ENCODE results near the gene TTI1. TPM values are rescaled to one million over a fixed set of nuclear protein-coding genes. Genes with fewer than 3 reads are reported as not detected.
"Not testable (repeated sequence)": the region's sequence is repeated elsewhere in the genome, so short reads cannot be mapped to it uniquely, and the experiment has no call there.

TTI1 gene
- polyA plus RNA-seq, 1 donor: 16.8 TPM

- DNase-seq (ENCODE audit: low read depth): no peak
Observed at GRCh38 chr20:38012332-38012731, 20.9 kb downstream of the TTI1 start.

GRCh38 chr20:38011696-38012095 is 21.6 kb downstream of the TTI1 start:
- no peak for DNase-seq (ENCODE audit: low read depth)

- DNase-seq (ENCODE audit: low read depth): not testable (repeated sequence)
Observed at GRCh38 chr20:38009416-38009815, 23.8 kb downstream of the TTI1 start.

GRCh38 chr20:38008233-38008944 is 24.9 kb downstream of the TTI1 start:
- no peak for DNase-seq (ENCODE audit: low read depth)

- no peak for DNase-seq (ENCODE audit: low read depth)
Observed at GRCh38 chr20:38007526-38007925, 25.7 kb downstream of the TTI1 start.

GRCh38 chr20:38005903-38006302 is 27.4 kb downstream of the TTI1 start:
- DNase-seq (ENCODE audit: low read depth): no peak

- DNase-seq (ENCODE audit: low read depth): no peak
Observed at GRCh38 chr20:38004416-38004815, 28.8 kb downstream of the TTI1 start.

GRCh38 chr20:38002422-38002821 is 30.8 kb downstream of the TTI1 start:
- DNase-seq (ENCODE audit: low read depth): no peak

- DNase-seq (ENCODE audit: low read depth): no peak
Observed at GRCh38 chr20:38001981-38002380, 31.3 kb downstream of the TTI1 start.

- no peak for DNase-seq (ENCODE audit: low read depth)
Observed at GRCh38 chr20:38001173-38001875, 31.9 kb downstream of the TTI1 start.

- no peak for DNase-seq (ENCODE audit: low read depth)
Observed at GRCh38 chr20:38000293-38000692, 33.0 kb downstream of the TTI1 start.

- DNase-seq (ENCODE audit: low read depth): no peak
Observed at GRCh38 chr20:37999526-38000263, 33.6 kb downstream of the TTI1 start.

GRCh38 chr20:37997516-37997915 is 35.7 kb downstream of the TTI1 start:
- DNase-seq (ENCODE audit: low read depth): no peak

GRCh38 chr20:37995856-37996605 is 37.2 kb downstream of the TTI1 start:
- DNase-seq (ENCODE audit: low read depth): no peak

- no peak for DNase-seq (ENCODE audit: low read depth)
Observed at GRCh38 chr20:37994512-37994911, 38.7 kb downstream of the TTI1 start.

GRCh38 chr20:37992802-37993409 is 40.4 kb downstream of the TTI1 start:
- no peak for DNase-seq (ENCODE audit: low read depth)

GRCh38 chr20:37991908-37992307 is 41.3 kb downstream of the TTI1 start:
- DNase-seq (ENCODE audit: low read depth): no peak

GRCh38 chr20:37991157-37991866 is 41.9 kb downstream of the TTI1 start:
- DNase-seq (ENCODE audit: low read depth): no peak

- DNase-seq (ENCODE audit: low read depth): no peak
Observed at GRCh38 chr20:37990571-37991151, 42.6 kb downstream of the TTI1 start.

- DNase-seq (ENCODE audit: low read depth): no peak
Observed at GRCh38 chr20:37989601-37990295, 43.5 kb downstream of the TTI1 start.
